Brain microvascular endothelial cell (primary cell): Measurements from ENCODE around the gene ACOXL.

Experiments
- DNase-seq: peaks from one replicate; pipeline ENCODE4 v3.0.0-alpha.2; 2020
- H3K27ac ChIP-seq: fragments of 250-450 bp; sonication (Bioruptor Pico); 2 replicates; pipeline ENCODE4 v1.5.1; 2020; ENCODE audit warnings: mild to moderate bottlenecking, moderate library complexity
- H3K27me3 ChIP-seq: fragments of 250-450 bp; sonication (Bioruptor Pico); replicated peaks from 2 replicates; pipeline ENCODE4 v1.5.1; 2020; ENCODE audit warnings: mild to moderate bottlenecking
- H3K36me3 ChIP-seq: fragments of 250-450 bp; sonication (Bioruptor Pico); replicated peaks from 2 replicates; pipeline ENCODE4 v1.5.1; 2020; ENCODE audit warnings: mild to moderate bottlenecking
- H3K4me3 ChIP-seq: 2 replicates; pipeline ENCODE4 v1.5.1; 2011; ENCODE audit warnings: low read depth, mild to moderate bottlenecking, control low read depth, low read length, moderate library complexity
- in situ Hi-C: cut with HindIII; loops from 2 replicates; pipeline ENCODE4 v1.10.0; 2017; ENCODE audit warnings: low sequenced_read_pairs, low pct_ligation_motif_present
- TF ChIP-seq, protein P1 (sequence below): IDR thresholded peaks from 2 replicates; pipeline ENCODE4 v1.5.1; 2011; ENCODE audit warnings: low read depth, mild to moderate bottlenecking, moderate library complexity, low read length, control low read depth, inconsistent platforms; ENCODE audit errors: missing control alignments

Gene ACOXL

DNA sequence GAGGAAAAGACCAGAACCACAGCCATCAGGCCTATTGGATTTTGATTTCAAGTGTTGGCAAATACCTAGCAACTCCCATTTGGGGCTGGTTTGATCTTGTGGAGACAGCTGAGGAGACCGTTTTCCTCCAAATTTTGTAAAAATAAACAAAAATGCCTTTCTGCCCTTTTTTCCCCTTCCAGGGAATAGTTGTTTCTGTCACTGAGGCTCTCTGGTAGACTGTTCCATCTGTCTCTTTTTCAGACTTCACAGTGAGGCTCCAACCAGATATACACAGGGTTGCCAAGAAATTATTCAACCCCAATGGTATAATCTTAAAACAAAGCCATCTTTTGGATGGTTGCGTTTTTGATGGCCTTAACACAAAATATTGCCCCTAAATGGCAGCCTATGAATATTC lies 115.7 kb downstream of the ACOXL start:
- H3K27me3 ChIP-seq, result peaks cover 15% of the 10 kb centered on the region
- no peak overlapping the region for H3K4me3 ChIP-seq
- in situ Hi-C loops, result no loop called here
- H3K27ac ChIP-seq, result no peak overlapping the region
- H3K36me3 ChIP-seq, result no peaks in the 10 kb centered on the region
- no peak for DNase-seq
- TF ChIP-seq, protein P1, sequence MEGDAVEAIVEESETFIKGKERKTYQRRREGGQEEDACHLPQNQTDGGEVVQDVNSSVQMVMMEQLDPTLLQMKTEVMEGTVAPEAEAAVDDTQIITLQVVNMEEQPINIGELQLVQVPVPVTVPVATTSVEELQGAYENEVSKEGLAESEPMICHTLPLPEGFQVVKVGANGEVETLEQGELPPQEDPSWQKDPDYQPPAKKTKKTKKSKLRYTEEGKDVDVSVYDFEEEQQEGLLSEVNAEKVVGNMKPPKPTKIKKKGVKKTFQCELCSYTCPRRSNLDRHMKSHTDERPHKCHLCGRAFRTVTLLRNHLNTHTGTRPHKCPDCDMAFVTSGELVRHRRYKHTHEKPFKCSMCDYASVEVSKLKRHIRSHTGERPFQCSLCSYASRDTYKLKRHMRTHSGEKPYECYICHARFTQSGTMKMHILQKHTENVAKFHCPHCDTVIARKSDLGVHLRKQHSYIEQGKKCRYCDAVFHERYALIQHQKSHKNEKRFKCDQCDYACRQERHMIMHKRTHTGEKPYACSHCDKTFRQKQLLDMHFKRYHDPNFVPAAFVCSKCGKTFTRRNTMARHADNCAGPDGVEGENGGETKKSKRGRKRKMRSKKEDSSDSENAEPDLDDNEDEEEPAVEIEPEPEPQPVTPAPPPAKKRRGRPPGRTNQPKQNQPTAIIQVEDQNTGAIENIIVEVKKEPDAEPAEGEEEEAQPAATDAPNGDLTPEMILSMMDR, result no peak

DNA sequence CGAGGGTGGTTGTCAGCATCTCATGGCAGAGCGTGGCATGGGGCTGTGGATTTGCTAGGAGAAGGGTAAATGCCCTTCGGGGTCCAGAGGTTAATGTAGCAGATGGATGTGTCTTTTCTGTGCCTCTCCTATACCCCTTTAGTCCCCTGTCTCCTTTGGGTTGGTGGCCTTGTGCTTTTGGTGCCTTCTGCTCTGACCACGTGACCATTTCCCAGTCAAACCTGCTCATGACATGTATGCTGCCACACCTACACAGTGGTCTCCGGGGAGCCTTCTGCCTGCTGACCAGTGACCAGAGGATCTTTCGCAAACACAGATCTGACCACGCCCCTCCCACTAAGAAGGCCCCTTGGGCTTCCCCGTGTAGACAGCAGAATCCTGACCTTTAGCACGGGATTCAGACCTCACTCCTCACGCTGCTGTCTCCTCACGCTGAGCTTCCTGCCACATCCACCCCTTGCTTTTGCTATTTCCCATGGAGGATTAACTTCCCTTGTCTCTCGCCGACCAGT lies 116.2 kb downstream of the ACOXL start:
- H3K27me3 ChIP-seq, result peaks cover 15% of the 10 kb centered on the region
- TF ChIP-seq, protein P1, result no peak
- no peak overlapping the region for H3K27ac ChIP-seq
- in situ Hi-C loops, result no loop called here
- no peaks in the 10 kb centered on the region for H3K36me3 ChIP-seq
- no peak overlapping the region for H3K4me3 ChIP-seq
- DNase-seq, result no peak

DNA sequence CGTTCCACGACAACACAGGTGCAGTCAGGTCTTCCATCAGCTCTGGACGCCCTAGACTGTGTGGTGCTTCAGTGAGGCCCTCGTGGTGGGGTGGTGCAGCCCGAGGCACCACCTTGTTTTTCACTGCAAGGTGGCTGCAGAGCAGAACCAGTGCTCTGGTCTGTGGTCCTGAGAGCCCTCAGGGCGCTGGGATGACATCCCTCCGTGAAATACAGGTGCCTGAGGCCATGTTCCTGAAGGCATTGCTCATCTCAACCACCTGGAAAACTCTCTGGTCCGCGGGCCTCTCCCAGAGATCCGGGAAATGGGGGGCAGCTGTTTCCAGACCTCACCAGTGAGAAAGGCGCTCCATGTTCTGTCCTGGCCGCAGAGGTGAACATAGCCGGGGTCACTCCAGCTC lies 119.2 kb downstream of the ACOXL start:
- no peak overlapping the region for H3K4me3 ChIP-seq
- no peak overlapping the region for H3K27ac ChIP-seq
- TF ChIP-seq, protein P1, result no peak
- DNase-seq, result no peak
- peaks cover 15% of the 10 kb centered on the region for H3K27me3 ChIP-seq
- in situ Hi-C loops, result no loop called here
- no peaks in the 10 kb centered on the region for H3K36me3 ChIP-seq

DNA sequence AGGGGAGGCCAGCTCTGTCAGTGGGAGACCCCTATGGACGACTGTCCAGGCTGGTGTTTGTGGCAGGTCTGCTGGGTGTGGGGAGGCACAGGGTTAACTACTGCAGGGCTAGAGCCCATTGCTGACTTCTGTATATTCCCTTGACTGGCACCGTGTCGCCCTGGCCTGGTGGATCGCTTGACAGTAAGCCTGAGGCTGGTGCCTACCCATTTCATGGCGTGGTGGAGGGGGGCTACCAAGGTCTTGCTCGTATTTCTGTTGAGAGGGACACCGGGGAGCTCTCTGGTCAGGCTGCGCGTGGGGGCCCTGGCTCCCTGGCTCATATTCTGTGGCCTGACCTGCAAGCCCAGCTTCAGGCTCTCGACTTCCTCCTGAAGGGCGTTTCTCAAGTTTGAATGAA lies 119.7 kb downstream of the ACOXL start:
- Histone ChIP-seq H3K36me3 (no peaks in the 10 kb centered on the region), H3K4me3 (no peak overlapping the region), H3K27ac (no peak overlapping the region), H3K27me3 (peaks cover 15% of the 10 kb centered on the region)
- DNase-seq, result no peak
- TF ChIP-seq, protein P1, result no peak
- in situ Hi-C loops, result no loop called here

DNA sequence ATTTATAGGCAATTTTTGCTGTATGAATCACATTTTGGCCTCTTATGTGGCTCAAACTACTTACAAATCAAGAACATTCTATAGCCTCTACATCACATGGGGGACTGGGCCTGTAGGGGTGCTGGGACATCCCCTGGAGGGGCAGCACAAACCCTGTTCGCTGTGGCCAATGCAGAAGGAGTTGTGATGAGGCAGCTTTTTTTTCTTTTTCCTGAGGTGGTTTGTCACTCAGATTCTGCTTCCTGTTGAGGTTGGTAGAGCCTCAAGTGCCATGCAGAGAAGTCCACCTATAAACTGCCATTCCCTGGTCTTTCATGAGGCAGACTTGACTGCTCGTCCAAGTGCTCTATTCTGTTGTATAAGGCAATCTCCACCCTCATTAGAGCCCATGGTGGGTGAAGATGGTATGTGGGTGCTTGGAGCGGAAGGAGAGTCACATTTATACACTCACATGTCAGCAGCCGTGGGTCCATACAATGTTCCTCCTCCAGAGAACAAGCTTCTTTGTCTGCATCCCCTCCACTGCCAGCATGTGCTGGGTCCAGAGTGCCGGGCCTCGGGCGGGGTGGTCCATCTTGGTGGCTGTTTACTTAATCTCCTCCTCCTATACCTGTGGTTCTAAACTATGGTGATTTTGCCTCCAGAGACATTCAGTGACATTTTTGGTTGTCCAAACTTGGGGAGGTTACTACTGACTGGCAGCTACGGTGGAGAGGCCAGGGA lies 120.3 kb downstream of the ACOXL start:
- H3K27me3 ChIP-seq, result peaks cover 15% of the 10 kb centered on the region
- H3K36me3 ChIP-seq, result no peaks in the 10 kb centered on the region
- no peak overlapping the region for H3K4me3 ChIP-seq
- TF ChIP-seq, protein P1, result no peak
- DNase-seq, result no peak
- in situ Hi-C loops, result no loop called here
- H3K27ac ChIP-seq, result no peak overlapping the region

DNA sequence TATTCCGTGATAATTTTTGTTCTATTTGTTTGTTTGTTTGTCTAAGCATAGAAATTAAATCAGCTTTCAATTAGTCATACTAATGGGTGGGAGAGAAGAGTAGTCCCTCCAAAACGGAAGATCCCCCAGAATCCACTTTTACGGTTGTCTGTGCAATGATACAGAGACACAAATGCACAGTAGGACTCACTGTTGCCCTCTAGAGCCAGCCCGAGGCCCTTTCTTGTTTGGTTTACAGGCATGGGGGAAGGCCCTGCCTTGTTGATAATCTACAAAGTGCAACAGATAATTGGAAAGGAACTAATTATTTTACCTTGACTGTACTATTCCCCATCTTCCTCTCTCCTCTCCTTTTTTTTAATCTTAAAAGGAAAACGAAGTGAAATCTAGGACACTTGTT lies 121.1 kb downstream of the ACOXL start:
- Histone ChIP-seq H3K36me3 (no peaks in the 10 kb centered on the region), H3K4me3 (no peak overlapping the region), H3K27me3 (peaks cover 10% of the 10 kb centered on the region), H3K27ac (no peak overlapping the region)
- TF ChIP-seq, protein P1, result peak; percentile 82
- peak; percentile 27 for DNase-seq
- in situ Hi-C loops, result no loop called here
